C4-2B (cell line): ENCODE data around the gene UBE2E1.

ENCODE experiments used
- ZFX ChIP-seq: fragments of 450-650 bp; IDR thresholded peaks from 2 replicates; pipeline ENCODE4 v1.6.1; 2017
- TF ChIP-seq, protein P1 (sequence below): fragments of 450-650 bp; conservative IDR thresholded peaks from 2 replicates; pipeline ENCODE4 v1.5.1; 2017; ENCODE audit warnings: mild to moderate bottlenecking

DNA sequence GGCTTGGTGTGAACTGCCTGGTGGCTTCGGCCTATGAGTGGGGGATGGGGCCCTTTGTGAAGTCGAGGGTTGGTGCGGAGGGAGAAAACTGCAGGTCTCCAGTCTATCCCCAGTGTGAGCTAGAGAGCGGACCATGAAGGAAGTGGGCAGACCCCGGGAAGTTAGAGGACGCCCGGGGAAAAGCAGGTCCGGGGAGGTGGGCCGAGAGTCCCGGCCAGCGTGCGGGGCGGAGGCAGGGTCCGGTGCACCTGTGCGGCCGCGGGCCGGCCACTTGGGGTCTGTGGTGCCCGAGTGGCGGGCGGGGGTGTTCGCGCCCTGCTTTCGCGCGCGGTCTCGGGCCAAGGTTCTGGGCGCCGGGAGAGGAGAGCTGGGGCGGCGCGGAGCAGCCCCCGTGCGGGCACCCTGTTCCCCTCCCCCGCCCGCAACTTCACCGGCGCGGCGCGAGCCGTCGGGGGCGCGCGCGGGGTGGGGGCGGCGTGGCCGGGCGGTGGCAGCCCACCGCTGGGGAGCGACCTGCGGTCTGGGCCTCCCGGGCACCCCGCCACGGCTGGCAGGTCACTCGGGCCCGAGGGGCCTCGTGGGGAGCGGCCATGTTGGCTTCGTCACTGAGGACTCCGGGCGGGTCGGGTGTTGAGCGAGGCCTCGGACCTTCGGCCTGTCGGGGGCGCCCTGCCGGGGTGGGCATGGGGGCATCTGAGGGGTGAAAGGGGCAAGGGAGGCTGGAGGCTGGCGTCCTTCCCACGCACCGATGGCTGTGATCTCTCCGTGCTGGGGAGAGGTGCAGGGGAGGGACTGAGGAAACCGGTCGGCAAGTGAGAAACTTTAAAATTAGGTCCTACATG, 4.8 kb downstream of the UBE2E1 start:
- TF ChIP-seq, protein P1, sequence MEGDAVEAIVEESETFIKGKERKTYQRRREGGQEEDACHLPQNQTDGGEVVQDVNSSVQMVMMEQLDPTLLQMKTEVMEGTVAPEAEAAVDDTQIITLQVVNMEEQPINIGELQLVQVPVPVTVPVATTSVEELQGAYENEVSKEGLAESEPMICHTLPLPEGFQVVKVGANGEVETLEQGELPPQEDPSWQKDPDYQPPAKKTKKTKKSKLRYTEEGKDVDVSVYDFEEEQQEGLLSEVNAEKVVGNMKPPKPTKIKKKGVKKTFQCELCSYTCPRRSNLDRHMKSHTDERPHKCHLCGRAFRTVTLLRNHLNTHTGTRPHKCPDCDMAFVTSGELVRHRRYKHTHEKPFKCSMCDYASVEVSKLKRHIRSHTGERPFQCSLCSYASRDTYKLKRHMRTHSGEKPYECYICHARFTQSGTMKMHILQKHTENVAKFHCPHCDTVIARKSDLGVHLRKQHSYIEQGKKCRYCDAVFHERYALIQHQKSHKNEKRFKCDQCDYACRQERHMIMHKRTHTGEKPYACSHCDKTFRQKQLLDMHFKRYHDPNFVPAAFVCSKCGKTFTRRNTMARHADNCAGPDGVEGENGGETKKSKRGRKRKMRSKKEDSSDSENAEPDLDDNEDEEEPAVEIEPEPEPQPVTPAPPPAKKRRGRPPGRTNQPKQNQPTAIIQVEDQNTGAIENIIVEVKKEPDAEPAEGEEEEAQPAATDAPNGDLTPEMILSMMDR, result peak; percentile 32
- peak; percentile 74 for TF ChIP-seq ZFX
